Keratinocyte (primary cell): ENCODE data around the gene SULT1C2. TPM values are rescaled to one million over a fixed set of nuclear protein-coding genes. Genes with fewer than 3 reads are reported as not detected.

Source experiments
- DNase-seq: peaks from one replicate; pipeline ENCODE4 v3.0.0-alpha.2; 2011; ENCODE audit warnings: low read depth, missing footprints, low spot score
- FAIRE-seq: peaks from 2 replicates; lab custom pipeline; 2011; peaks lifted over from hg19 to GRCh38; lab: Jason Lieb, UNC
- H2AFZ ChIP-seq: 2 replicates; pipeline ENCODE4 v1.6.0; 2012; ENCODE audit warnings: low read length, control low read depth, inconsistent platforms; ENCODE audit not compliant: control insufficient read depth
- H3K27ac ChIP-seq: 2 replicates; pipeline ENCODE4 v1.5.1; 2011; ENCODE audit warnings: low read length; ENCODE audit not compliant: control insufficient read depth, insufficient read depth
- H3K27me3 ChIP-seq: 3 replicates; pipeline ENCODE4 v1.6.0; 2011; ENCODE audit warnings: low read length; ENCODE audit not compliant: control insufficient read depth, insufficient read depth; ENCODE audit errors: extremely low read depth
- H3K36me3 ChIP-seq, 2 experiments: 2 replicates in 1 of 2; 3 replicates in 1 of 2; pipeline ENCODE4 v1.5.1; 2011; ENCODE audit warnings: low read length in 2 of 2, mild to moderate bottlenecking in 1 of 2; ENCODE audit not compliant: control insufficient read depth in 2 of 2, insufficient read depth in 2 of 2; ENCODE audit errors: extremely low read depth in 1 of 2
- H3K4me1 ChIP-seq: 3 replicates; pipeline ENCODE4 v1.5.1; 2011; ENCODE audit warnings: low read length; ENCODE audit not compliant: control insufficient read depth, insufficient read depth; ENCODE audit errors: extremely low read depth
- H3K4me2 ChIP-seq: 3 replicates; pipeline ENCODE4 v1.6.0; 2011; ENCODE audit warnings: low read depth, low read length; ENCODE audit not compliant: control insufficient read depth, insufficient read depth; ENCODE audit errors: extremely low read depth
- H3K4me3 ChIP-seq, 3 experiments: fragments of 200-600 bp in 1 of 3; sonication (generic) in 1 of 3; 2 replicates in 2 of 3; 3 replicates in 1 of 3; pipeline ENCODE4 v1.5.1; 2011 to 2016; ENCODE audit warnings: low read length in 3 of 3, mild to moderate bottlenecking in 3 of 3, control low read depth in 2 of 3, inconsistent platforms in 1 of 3, low read depth in 1 of 3, mixed read lengths in 1 of 3, mixed run types in 1 of 3, moderate library complexity in 1 of 3; ENCODE audit not compliant: control insufficient read depth in 2 of 3, insufficient read depth in 2 of 3; ENCODE audit errors: extremely low read depth in 1 of 3
- H3K79me2 ChIP-seq: 2 replicates; pipeline ENCODE4 v1.6.0; 2012; ENCODE audit warnings: low read length; ENCODE audit not compliant: control insufficient read depth, insufficient read depth
- H3K9ac ChIP-seq: 3 replicates; pipeline ENCODE4 v1.6.0; 2011; ENCODE audit warnings: low read length; ENCODE audit not compliant: control insufficient read depth, insufficient read depth; ENCODE audit errors: extremely low read depth
- H3K9me1 ChIP-seq: 3 replicates; pipeline ENCODE4 v1.6.0; 2011; ENCODE audit warnings: low read length; ENCODE audit not compliant: control insufficient read depth, insufficient read depth; ENCODE audit errors: extremely low read depth
- H3K9me3 ChIP-seq: 2 replicates; pipeline ENCODE4 v1.5.1; 2012; ENCODE audit warnings: low read depth, low read length; ENCODE audit not compliant: control insufficient read depth
- H4K20me1 ChIP-seq: 3 replicates; pipeline ENCODE4 v1.6.0; 2011; ENCODE audit warnings: low read length; ENCODE audit not compliant: control insufficient read depth, insufficient read depth; ENCODE audit errors: extremely low read depth
- CTCF ChIP-seq, 3 experiments: IDR thresholded peaks in 1 of 3; conservative IDR thresholded peaks in 1 of 3; optimal IDR thresholded peaks in 1 of 3; 2 replicates in 2 of 3; 3 replicates in 1 of 3; pipeline versions ENCODE3 to v1.5.1; 2011; ENCODE audit warnings: low read length in 3 of 3, mild to moderate bottlenecking in 3 of 3, moderate library complexity in 2 of 3, control low read depth in 1 of 3, inconsistent platforms in 1 of 3; ENCODE audit not compliant: insufficient read depth in 2 of 3; ENCODE audit errors: extremely low read depth in 1 of 3
- EZH2 ChIP-seq: IDR thresholded peaks from one replicate; pipeline ENCODE4 v1.6.1; 2012; ENCODE audit warnings: inconsistent platforms, mild to moderate bottlenecking, low read length, moderate library complexity
- dilution Hi-C: fragments of 300-500 bp; cut with MboI; formaldehyde crosslinking; loops from one replicate; pipeline ENCODE4 v1.7.0; 2020; ENCODE audit warnings: low sequenced_read_pairs; ENCODE audit not compliant: extremely low pct_ligation_motif_present
- polyA plus RNA-seq, 5 experiments: library from polyadenylated mRNA; depleted of rRNA in 3 of 5; stranded (reverse) in 3 of 5; stranded (forward) in 1 of 5; unstranded in 1 of 5; fragments of >200 nt; gene quantifications; 1 replicate in 1 of 5; 2 replicates in 3 of 5; 3 replicates in 1 of 5; pipeline versions ENCODE4 v1.2.1 to v1.2.3, GENCODE V29; 2011 to 2012; ENCODE audit warnings: missing spikeins in 2 of 5, low read depth in 1 of 5, low replicate concordance in 1 of 5

SULT1C2 gene
- polyA plus RNA-seq, 1 donor (not counting 4 experiments of a cell fraction or from before 2014, with no cell fraction given), result not detected

DNA sequence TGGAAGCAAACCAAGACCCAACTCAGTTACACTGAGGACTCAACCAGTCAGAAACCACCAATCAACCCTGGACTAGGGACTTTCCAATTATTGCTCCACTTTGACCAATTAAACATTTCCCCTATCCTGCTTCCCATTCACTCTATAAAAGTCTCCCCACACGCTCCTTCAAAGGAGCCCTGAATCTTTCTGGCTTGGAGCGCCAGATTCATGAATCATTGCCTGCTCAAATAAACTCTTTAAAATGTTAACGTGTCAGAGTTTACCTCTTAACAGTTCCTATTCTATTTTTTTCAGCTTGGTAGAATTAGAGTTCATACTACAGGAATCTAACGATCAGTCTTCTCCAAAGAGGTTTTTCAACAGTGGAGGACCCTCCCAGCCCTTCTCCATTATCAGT is 20.7 kb upstream of the SULT1C2 start:
- H3K79me2 ChIP-seq, result no peaks in the 10 kb centered on the region
- no peaks in the 10 kb centered on the region for H4K20me1 ChIP-seq
- H3K4me1 ChIP-seq, result peaks cover 20% of the 10 kb centered on the region
- peak overlapping the region; percentile 59 for H3K27ac ChIP-seq
- FAIRE-seq, result peak; percentile 67
- H3K9me3 ChIP-seq, result no peaks in the 10 kb centered on the region
- H3K4me2 ChIP-seq, result peak overlapping the region; percentile 42
- no peaks in the 10 kb centered on the region for H3K9me1 ChIP-seq
- H3K4me3 ChIP-seq, result no peak overlapping the region
- H3K36me3 ChIP-seq, result no peaks in the 10 kb centered on the region
- no peak for DNase-seq
- no peak overlapping the region for H3K9ac ChIP-seq
- H3K27me3 ChIP-seq, result no peaks in the 10 kb centered on the region
- dilution Hi-C loops, result no loop called here
- peak overlapping the region; percentile 49 for H2AFZ ChIP-seq
- TF ChIP-seq EZH2, result no peak
- TF ChIP-seq CTCF (optimal IDR thresholded peaks at IDR 0.05 in 1 of 3, IDR thresholded peaks at IDR 0.05 in 1 of 3, conservative IDR thresholded peaks at IDR 0.05 in 1 of 3; ENCODE audit: extremely low read depth in 1 of 3, insufficient read depth in 2 of 3, low read length in 3 of 3), result no peak

- FAIRE-seq, result no peak
Observed at GRCh38 chr2:108270346-108270745, 18.3 kb upstream of the SULT1C2 start.

More at GRCh38 chr2:108270346-108270745, 18.3 kb upstream of the SULT1C2 start:
- H3K9ac ChIP-seq, result no peak overlapping the region
- no peak overlapping the region for H2AFZ ChIP-seq
- dilution Hi-C loops, result no loop called here
- no peak for DNase-seq
- H3K9me1 ChIP-seq, result no peaks in the 10 kb centered on the region
- H3K9me3 ChIP-seq, result no peaks in the 10 kb centered on the region
- no peak overlapping the region for H3K4me3 ChIP-seq
- H3K4me2 ChIP-seq, result no peak overlapping the region
- H3K27ac ChIP-seq, result no peak overlapping the region
- no peak for TF ChIP-seq CTCF (optimal IDR thresholded peaks at IDR 0.05 in 1 of 3, IDR thresholded peaks at IDR 0.05 in 1 of 3, conservative IDR thresholded peaks at IDR 0.05 in 1 of 3; ENCODE audit: extremely low read depth in 1 of 3, insufficient read depth in 2 of 3, low read length in 3 of 3)
- no peak for TF ChIP-seq EZH2
- H3K27me3 ChIP-seq, result no peaks in the 10 kb centered on the region
- H3K36me3 ChIP-seq, result no peaks in the 10 kb centered on the region
- no peaks in the 10 kb centered on the region for H4K20me1 ChIP-seq
- peaks cover 20% of the 10 kb centered on the region for H3K4me1 ChIP-seq
- no peaks in the 10 kb centered on the region for H3K79me2 ChIP-seq
